NT2/D1 (cell line): ENCODE measurements around the gene MRFAP1L1.
"Not testable (repeated sequence)": the region's sequence is repeated elsewhere in the genome, so short reads cannot be mapped to it uniquely, and the experiment has no call there.

Source experiments
- DNase-seq: peaks from one replicate; pipeline ENCODE4 v3.0.0-alpha.2; 2011; ENCODE audit warnings: low read depth, low spot score
- H3K27me3 ChIP-seq: 2 replicates; pipeline ENCODE4 v1.6.0; 2011; ENCODE audit warnings: mild to moderate bottlenecking; ENCODE audit not compliant: insufficient read length, insufficient read depth
- H3K36me3 ChIP-seq: 2 replicates; pipeline ENCODE4 v1.6.1; 2011; ENCODE audit warnings: mild to moderate bottlenecking, low read length, mixed read lengths; ENCODE audit not compliant: insufficient read depth, insufficient read length
- H3K4me1 ChIP-seq: 2 replicates; pipeline ENCODE4 v1.5.1; 2011; ENCODE audit not compliant: insufficient read depth, insufficient read length
- H3K4me3 ChIP-seq: 2 replicates; pipeline ENCODE4 v1.5.1; 2011; ENCODE audit warnings: low read depth; ENCODE audit not compliant: insufficient read length
- H3K9ac ChIP-seq: 2 replicates; pipeline ENCODE4 v1.6.0; 2011; ENCODE audit warnings: low read depth; ENCODE audit not compliant: insufficient read length
- H3K9me3 ChIP-seq: 2 replicates; pipeline ENCODE4 v1.5.1; 2011; ENCODE audit warnings: mild to moderate bottlenecking, low read length; ENCODE audit not compliant: insufficient read depth
- SUZ12 ChIP-seq: IDR thresholded peaks from 2 replicates; pipeline ENCODE4 v1.6.1; 2011; ENCODE audit not compliant: insufficient read length, insufficient read depth; ENCODE audit errors: extremely low read depth
- YY1 ChIP-seq: IDR thresholded peaks from 2 replicates; pipeline ENCODE4 v1.6.1; 2011; ENCODE audit not compliant: insufficient read length, insufficient read depth
- ZNF274 ChIP-seq: IDR thresholded peaks from 2 replicates; pipeline ENCODE4 v1.6.1; 2011; ENCODE audit warnings: mild to moderate bottlenecking, low read depth, low read length

Gene MRFAP1L1

GRCh38 chr4:6709230-6710114, at the start of gene MRFAP1L1:
MRFAP1L1 (minus strand) TSS chr4:6709865; CDS start chr4:6709629, 236 bp downstream.
- Histone ChIP-seq H3K4me1 (no peaks in the 10 kb centered on the region), H3K27me3 (peaks cover 6% of the 10 kb centered on the region), H3K36me3 (peaks cover 25% of the 10 kb centered on the region), H3K9me3 (peaks cover 14% of the 10 kb centered on the region; the same call in 1 of the 2 replicates), H3K4me3 (peak within 1 kb of the TSS; percentile 92), H3K9ac (peak within 1 kb of the TSS; percentile 93)
- peak; percentile 97 for DNase-seq
- peak; percentile 87 for TF ChIP-seq YY1
- TF ChIP-seq SUZ12, result no peak
- no peak for TF ChIP-seq ZNF274

GRCh38 chr4:6758728-6759127, 49.1 kb upstream of the MRFAP1L1 start:
- no peak for TF ChIP-seq ZNF274
- no peak for TF ChIP-seq SUZ12
- no peak for TF ChIP-seq YY1
- Histone ChIP-seq H3K27me3 (peaks cover 3% of the 10 kb centered on the region), H3K9ac (no peak overlapping the region), H3K9me3 (peaks cover 12% of the 10 kb centered on the region; the same call in 1 of the 2 replicates), H3K4me1 (peaks cover 3% of the 10 kb centered on the region), H3K4me3 (no peak overlapping the region), H3K36me3 (no peaks in the 10 kb centered on the region)
- DNase-seq, result no peak

GRCh38 chr4:6756345-6756744, 46.7 kb upstream of the MRFAP1L1 start:
- not testable (repeated sequence) for H3K4me3 ChIP-seq, DNase-seq, H3K4me1 ChIP-seq, H3K27me3 ChIP-seq, H3K36me3 ChIP-seq, H3K9ac ChIP-seq
- H3K9me3 ChIP-seq, result peaks cover 12% of the 10 kb centered on the region; the same call in 1 of the 2 replicates

GRCh38 chr4:6755088-6755753, 45.6 kb upstream of the MRFAP1L1 start:
- TF ChIP-seq ZNF274 (no peak), YY1 (no peak), SUZ12 (no peak)
- no peaks in the 10 kb centered on the region for H3K4me1 ChIP-seq
- H3K36me3 ChIP-seq, result no peaks in the 10 kb centered on the region
- no peak overlapping the region for H3K9ac ChIP-seq
- no peaks in the 10 kb centered on the region for H3K27me3 ChIP-seq
- H3K4me3 ChIP-seq, result no peak overlapping the region
- no peak for DNase-seq
- peaks cover 12% of the 10 kb centered on the region; the same call in 1 of the 2 replicates for H3K9me3 ChIP-seq

GRCh38 chr4:6754481-6755087, 44.9 kb upstream of the MRFAP1L1 start:
- DNase-seq, result no peak
- H3K4me1 ChIP-seq, result peaks cover under 1% of the 10 kb centered on the region
- no peak for TF ChIP-seq YY1

GRCh38 chr4:6753891-6754290, 44.2 kb upstream of the MRFAP1L1 start:
- H3K9ac ChIP-seq, result no peak overlapping the region
- no peaks in the 10 kb centered on the region for H3K36me3 ChIP-seq
- peaks cover 4% of the 10 kb centered on the region for H3K4me1 ChIP-seq
- DNase-seq, result no peak
- TF ChIP-seq SUZ12, result no peak
- TF ChIP-seq YY1, result no peak
- no peak for TF ChIP-seq ZNF274
- no peaks in the 10 kb centered on the region for H3K27me3 ChIP-seq
- H3K9me3 ChIP-seq, result peaks cover 12% of the 10 kb centered on the region; the same call in 1 of the 2 replicates
- H3K4me3 ChIP-seq, result no peak overlapping the region

More at GRCh38 chr4:6754481-6755087, 44.9 kb upstream of the MRFAP1L1 start:
- H3K9ac ChIP-seq, result no peak overlapping the region
- H3K4me3 ChIP-seq, result no peak overlapping the region
- no peaks in the 10 kb centered on the region for H3K27me3 ChIP-seq
- peaks cover 12% of the 10 kb centered on the region; the same call in 1 of the 2 replicates for H3K9me3 ChIP-seq
- no peaks in the 10 kb centered on the region for H3K36me3 ChIP-seq

- H3K36me3 ChIP-seq, result no peaks in the 10 kb centered on the region
- no peak for DNase-seq
- H3K27me3 ChIP-seq, result no peaks in the 10 kb centered on the region
- H3K9me3 ChIP-seq, result peaks cover 12% of the 10 kb centered on the region; the same call in 1 of the 2 replicates
- H3K4me3 ChIP-seq, result no peak overlapping the region
- H3K4me1 ChIP-seq, result peaks cover 4% of the 10 kb centered on the region
- TF ChIP-seq YY1, result no peak
- TF ChIP-seq SUZ12, result no peak
- TF ChIP-seq ZNF274, result no peak
- peak overlapping the region; percentile 38 for H3K9ac ChIP-seq
These were observed 43.5 kb upstream of the MRFAP1L1 start for GRCh38 chr4:6753103-6753560.
